Spleen (tissue), 11 donors: ENCODE measurements around the gene TRIM29. TPM values are rescaled to one million over a fixed set of nuclear protein-coding genes. Genes with fewer than 3 reads are reported as not detected.

Experiments used
- DNase-seq: peaks from one replicate; pipeline ENCODE4 v3.0.0-alpha.2; 2020
- H3K27ac ChIP-seq, 8 donors: fragments of 200-600 bp; sonication (generic) in 7 of 8; 1 replicate in 4 of 8; 2 replicates in 4 of 8; pipeline versions ENCODE4 v1.5.0 to v1.8.0; 2016 to 2021; ENCODE audit warnings: inconsistent platforms in 4 of 8, mild to moderate bottlenecking in 4 of 8, moderate library complexity in 1 of 8
- H3K27me3 ChIP-seq, 7 donors: fragments of 200-600 bp; sonication (generic) in 6 of 7; replicated peaks in 1 of 7; 1 replicate in 4 of 7; 2 replicates in 3 of 7; pipeline versions ENCODE4 v1.5.0 to v1.8.0; 2016 to 2021; ENCODE audit warnings: inconsistent platforms in 3 of 7, mild to moderate bottlenecking in 1 of 7
- H3K36me3 ChIP-seq, 6 donors: fragments of 200-600 bp; sonication (generic) in 5 of 6; 1 replicate in 4 of 6; 2 replicates in 2 of 6; pipeline versions ENCODE4 v1.5.0 to v1.8.0; 2016 to 2021; ENCODE audit warnings: inconsistent platforms in 2 of 6
- H3K4me1 ChIP-seq, 6 donors: fragments of 200-600 bp; sonication (generic) in 5 of 6; 1 replicate in 3 of 6; 2 replicates in 3 of 6; pipeline versions ENCODE4 v1.5.0 to v1.8.0; 2016 to 2021; ENCODE audit warnings: inconsistent platforms in 3 of 6
- H3K4me3 ChIP-seq, 8 donors: fragments of 200-600 bp; sonication (generic) in 7 of 8; 1 replicate in 4 of 8; 2 replicates in 4 of 8; pipeline versions ENCODE4 v1.5.0 to v1.8.0; 2016 to 2021; ENCODE audit warnings: inconsistent platforms in 4 of 8, mild to moderate bottlenecking in 4 of 8, moderate library complexity in 2 of 8
- H3K9me3 ChIP-seq, 8 donors: fragments of 200-600 bp; sonication (generic) in 7 of 8; 1 replicate in 4 of 8; 2 replicates in 4 of 8; pipeline versions ENCODE4 v1.5.0 to v1.8.0; 2016 to 2021; ENCODE audit warnings: inconsistent platforms in 4 of 8
- CTCF ChIP-seq, 11 experiments: fragments of 200-600 bp in 7 of 11; fragments of 450-650 bp in 4 of 11; sonication (generic) in 4 of 11; IDR thresholded peaks in 8 of 11; conservative IDR thresholded peaks in 3 of 11; 1 replicate in 7 of 11; 2 replicates in 4 of 11; pipeline versions ENCODE4 v1.4.0 to v1.8.0; 2016 to 2021; ENCODE audit warnings: antibody characterized with exemption in 11 of 11, inconsistent platforms in 4 of 11, mild to moderate bottlenecking in 1 of 11
- POLR2A ChIP-seq, 3 donors: fragments of 450-650 bp; IDR thresholded peaks; one replicate each; pipeline ENCODE4 v1.5.1; 2017; ENCODE audit warnings: antibody characterized with exemption in 3 of 3, mild to moderate bottlenecking in 1 of 3
- POLR2AphosphoS5 ChIP-seq, 3 donors: sonication (generic); formaldehyde crosslinking; IDR thresholded peaks; one replicate each; pipeline ENCODE4 v1.5.1; 2017; ENCODE audit warnings: antibody characterized with exemption in 3 of 3
- WGBS, 5 donors: extraction: QIAGEN DNeasy Blood & Tissue Kit in 3 of 5; methylation state at CpG; one replicate each; pipeline versions ENCODE4 v1.1.5 to v1.1.7; 2013 to 2018; 5-methylcytosine and 5-hydroxymethylcytosine counted together
- intact Hi-C: fragments of 100-400 bp; cut with DNase I; formaldehyde crosslinking; loops from one replicate; pipeline ENCODE4 v1.15.0; 2023; ENCODE audit warnings: low total_unique reads
- polyA plus RNA-seq, 3 donors: library from polyadenylated mRNA; stranded (reverse); fragments of 200-250 nt; gene quantifications; one replicate each; pipeline ENCODE4 v1.2.1, GENCODE V29; 2013
- total RNA-seq, 7 donors: library from RNA; depleted of rRNA in 3 of 7; stranded (reverse); fragments of >200 nt in 3 of 7; fragmentation: NEBNext Ultra II Directional in 4 of 7; extraction: Animal tissue kit (Norgen Biotek cat#: 25700) in 4 of 7; gene quantifications; one replicate each; pipeline versions ENCODE4 v1.1.0 to v1.2.1, GENCODE V29; 2016 to 2021
- donor health status: healthy with polysubstance abuse.
- donor health status: DM: no; HTN: no; CAD: no; lungs with moderate emphysema.
- donor health status: DM: no; HTN: no; CAD: no.
- donor health status: Bipolar disorder and iron deficiency.
- donor health status: healthy.
- donor health status: DM: no; HTN: no; CAD: no.
- donor health status: DM: yes; HTN: yes; CAD: no.

The TRIM29 gene
- total and polyA plus RNA-seq, 10 donors, result 0.03 to 2.0 (median 0.72) TPM; not detected in 4

- H3K4me1 ChIP-seq, result no peaks in the 10 kb centered on the region
- intact Hi-C loops, result no loop called here
- H3K27ac ChIP-seq, result no peak overlapping the region
- no peak overlapping the region for H3K4me3 ChIP-seq
- no peaks in the 10 kb centered on the region for H3K9me3 ChIP-seq
- 61 to 73% (median 69%) methylated on average over 6 to 10 of the region's 10 CpGs for WGBS, 5 donors
- peak; percentile 51 for DNase-seq
- TF ChIP-seq POLR2AphosphoS5 (IDR thresholded peaks at IDR 0.05), result no peak
- H3K36me3 ChIP-seq, result no peaks in the 10 kb centered on the region
- peaks cover 0 to 56% (median 0%) of the 10 kb centered on the region in 7 donors for H3K27me3 ChIP-seq
Observed at GRCh38 chr11:120097721-120098385, 40.1 kb downstream of the TRIM29 start.

GRCh38 chr11:120096369-120097191, 41.3 kb downstream of the TRIM29 start:
- Histone ChIP-seq H3K27me3 (peaks cover 0 to 48% (median 0%) of the 10 kb centered on the region in 7 donors), H3K27ac (no peak overlapping the region), H3K4me3 (no peak overlapping the region), H3K9me3 (no peaks in the 10 kb centered on the region), H3K4me1 (no peaks in the 10 kb centered on the region), H3K36me3 (no peaks in the 10 kb centered on the region)
- WGBS, 5 donors, result 41 to 64% (median 48%) methylated on average over 14 to 15 of the region's 15 CpGs
- TF ChIP-seq CTCF (IDR thresholded peaks at IDR 0.05 in 8 of 11, conservative IDR thresholded peaks at IDR 0.05 in 3 of 11) (no peak), POLR2A (IDR thresholded peaks at IDR 0.05) (no peak), POLR2AphosphoS5 (IDR thresholded peaks at IDR 0.05) (no peak)
- peak; percentile 58 for DNase-seq
- intact Hi-C loops, result no loop called here

- no peaks in the 10 kb centered on the region for H3K9me3 ChIP-seq
- H3K27ac ChIP-seq, result no peak overlapping the region
- DNase-seq, result peak; percentile 17
- TF ChIP-seq POLR2AphosphoS5 (IDR thresholded peaks at IDR 0.05) (no peak), POLR2A (IDR thresholded peaks at IDR 0.05) (no peak), CTCF (IDR thresholded peaks at IDR 0.05 in 8 of 11, conservative IDR thresholded peaks at IDR 0.05 in 3 of 11) (no peak)
- no peaks in the 10 kb centered on the region for H3K4me1 ChIP-seq
- H3K27me3 ChIP-seq, result peaks cover 0 to 47% (median 0%) of the 10 kb centered on the region in 7 donors
- no peak overlapping the region for H3K4me3 ChIP-seq
- WGBS, 5 donors, result 61 to 83% (median 76%) methylated on average over 3 of the region's 3 CpGs
- no peaks in the 10 kb centered on the region for H3K36me3 ChIP-seq
- intact Hi-C loops, result no loop called here
Observed at GRCh38 chr11:120095516-120095915, 42.4 kb downstream of the TRIM29 start.

GRCh38 chr11:120091701-120092100, 46.2 kb downstream of the TRIM29 start:
- Histone ChIP-seq H3K27ac (no peak overlapping the region), H3K4me1 (no peaks in the 10 kb centered on the region), H3K9me3 (no peaks in the 10 kb centered on the region), H3K36me3 (no peaks in the 10 kb centered on the region), H3K27me3 (peaks cover 0 to 14% (median 0%) of the 10 kb centered on the region in 7 donors), H3K4me3 (no peak overlapping the region)
- intact Hi-C loops, result no loop called here
- DNase-seq, result no peak
- WGBS, 5 donors, result 63 to 88% (median 73%) methylated on average over 5 of the region's 5 CpGs
- TF ChIP-seq CTCF (IDR thresholded peaks at IDR 0.05 in 8 of 11, conservative IDR thresholded peaks at IDR 0.05 in 3 of 11), result no peak
- TF ChIP-seq POLR2A (IDR thresholded peaks at IDR 0.05), result no peak
- no peak for TF ChIP-seq POLR2AphosphoS5 (IDR thresholded peaks at IDR 0.05)
